GM08714 (cell line): ENCODE data around the gene ZNF678.
"Not testable (repeated sequence)": the region's sequence is repeated elsewhere in the genome, so short reads cannot be mapped to it uniquely, and the experiment has no call there.

ENCODE experiments used
- H3K4me3 ChIP-seq: fragments of 200-500 bp; sonication (Bioruptor generic); 2 replicates; pipeline ENCODE4 v1.5.1; 2014; ENCODE audit warnings: mild to moderate bottlenecking, low read length, inconsistent platforms
- ZNF274 ChIP-seq: IDR thresholded peaks from 2 replicates; pipeline ENCODE4 v1.6.1; 2012; ENCODE audit warnings: mild to moderate bottlenecking, low read depth, low read length

ZNF678 gene

GRCh38 chr1:227561241-227561907 is 2.0 kb upstream of the ZNF678 start:
- H3K4me3 ChIP-seq, result no peak overlapping the region
- no peak for TF ChIP-seq ZNF274

- no peak overlapping the region for H3K4me3 ChIP-seq
- no peak for TF ChIP-seq ZNF274
Observed at GRCh38 chr1:227562037-227562436, 1.3 kb upstream of the ZNF678 start.

DNA sequence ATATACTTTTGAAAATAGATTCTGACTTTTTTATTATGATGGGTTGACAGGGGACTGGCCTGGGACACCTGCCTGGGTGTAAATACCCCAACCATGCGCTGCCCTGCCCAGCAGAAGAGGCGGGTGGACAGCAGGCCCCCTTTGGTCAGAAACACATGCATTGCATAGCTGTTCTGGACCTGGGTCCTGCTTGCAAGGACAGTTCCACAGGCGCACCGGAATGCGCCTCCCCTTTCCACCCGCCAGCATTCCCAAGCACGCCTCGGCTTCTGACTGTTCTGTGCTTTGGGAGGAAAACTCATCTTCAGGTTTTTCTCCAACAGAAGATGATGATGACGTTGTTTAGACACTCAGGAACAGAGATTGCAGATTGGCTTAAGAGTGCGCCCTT is 428 bp upstream of the ZNF678 start:
- H3K4me3 ChIP-seq, result no peak overlapping the region; the same call in 1 of the 2 replicates
- no peak for TF ChIP-seq ZNF274

GRCh38 chr1:227567256-227567655 is 3.9 kb downstream of the ZNF678 start:
- TF ChIP-seq ZNF274, result no peak
- H3K4me3 ChIP-seq, result no peak overlapping the region

- no peak for TF ChIP-seq ZNF274
- H3K4me3 ChIP-seq, result no peak overlapping the region
Observed at GRCh38 chr1:227568593-227568992, 5.2 kb downstream of the ZNF678 start.

DNA sequence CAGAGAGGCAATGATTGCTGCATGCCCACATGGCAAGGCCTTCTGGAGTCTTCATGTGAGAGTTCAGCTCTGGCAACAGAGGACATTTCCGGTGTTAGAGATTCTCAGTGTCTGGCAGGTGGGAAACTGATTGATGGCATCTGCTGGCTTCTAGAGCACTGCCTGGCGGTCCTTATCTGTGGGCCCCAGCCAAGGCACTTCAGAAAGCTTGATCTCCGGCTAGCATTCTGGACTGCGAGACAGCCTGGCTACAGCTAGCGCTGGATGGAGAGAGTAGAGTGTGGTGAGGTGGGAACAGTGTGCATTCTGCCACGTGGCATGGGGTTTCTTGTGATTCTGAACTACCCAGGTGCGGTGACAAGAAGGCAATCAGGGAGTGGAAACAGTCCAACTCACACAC is 9.4 kb downstream of the ZNF678 start:
- no peak overlapping the region for H3K4me3 ChIP-seq
- no peak for TF ChIP-seq ZNF274

DNA sequence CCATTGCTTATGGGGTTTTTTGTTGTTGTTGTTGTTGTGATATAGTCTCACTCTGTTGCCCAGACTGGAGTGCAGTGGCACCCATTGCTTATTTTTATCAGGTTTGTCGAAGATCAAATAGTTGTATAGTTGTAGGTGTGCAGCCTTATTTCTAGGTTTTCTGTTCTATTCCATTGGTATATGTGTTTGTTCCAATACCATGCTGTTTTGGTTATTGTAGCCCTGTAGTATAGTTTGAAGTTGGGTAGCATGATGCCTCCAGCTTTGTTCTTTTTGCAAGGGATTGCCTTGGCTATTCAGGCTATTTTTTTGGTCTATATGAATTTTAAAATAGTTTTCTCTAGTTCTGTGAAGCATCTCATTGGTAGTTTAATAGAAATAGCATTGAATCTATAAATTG is 11.6 kb downstream of the ZNF678 start:
- no peak overlapping the region for H3K4me3 ChIP-seq
- TF ChIP-seq ZNF274, result no peak

- no peak overlapping the region for H3K4me3 ChIP-seq
- TF ChIP-seq ZNF274, result no peak
Observed at GRCh38 chr1:227576189-227576588, 12.8 kb downstream of the ZNF678 start.

DNA sequence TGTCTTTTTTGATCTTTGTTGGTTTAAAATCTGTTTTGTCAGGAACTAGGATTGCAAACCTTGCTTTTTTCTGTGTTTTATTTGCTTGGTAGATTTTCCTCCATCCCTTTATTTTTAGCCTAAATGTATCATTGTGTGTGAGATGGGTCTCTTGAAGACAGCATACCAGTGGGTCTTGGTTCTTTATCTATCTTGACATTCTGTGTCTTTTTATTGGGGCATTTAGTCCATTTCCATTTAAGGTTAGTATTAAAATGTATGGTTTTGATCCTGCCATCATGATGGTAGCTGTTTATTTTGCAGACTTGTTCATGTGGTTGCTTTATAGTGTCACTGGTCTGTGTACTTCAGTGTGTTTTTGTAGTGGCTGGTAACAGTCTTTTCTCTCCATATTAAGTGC is 14.1 kb downstream of the ZNF678 start:
- H3K4me3 ChIP-seq, result no peak overlapping the region
- no peak for TF ChIP-seq ZNF274

DNA sequence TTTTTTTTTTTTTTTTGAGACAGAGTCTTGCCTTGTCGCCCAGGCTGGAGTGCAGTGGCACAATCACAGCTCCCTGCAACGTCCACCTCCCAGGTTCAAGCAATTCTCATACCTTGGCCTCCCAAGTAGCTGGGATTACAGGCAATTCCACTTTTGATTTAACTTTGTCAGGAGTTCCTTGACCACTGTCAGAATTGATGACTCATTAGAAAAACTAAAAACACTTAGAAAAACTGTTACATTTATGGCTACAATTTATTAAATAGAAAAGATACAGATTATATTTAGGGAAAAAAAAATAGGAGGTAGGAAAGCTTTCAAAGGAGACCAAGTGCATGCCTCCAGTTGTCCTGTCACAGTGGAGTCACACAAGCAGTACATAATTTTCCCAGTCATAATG is 20.0 kb downstream of the ZNF678 start:
- H3K4me3 ChIP-seq, result no peak overlapping the region
- no peak for TF ChIP-seq ZNF274

DNA sequence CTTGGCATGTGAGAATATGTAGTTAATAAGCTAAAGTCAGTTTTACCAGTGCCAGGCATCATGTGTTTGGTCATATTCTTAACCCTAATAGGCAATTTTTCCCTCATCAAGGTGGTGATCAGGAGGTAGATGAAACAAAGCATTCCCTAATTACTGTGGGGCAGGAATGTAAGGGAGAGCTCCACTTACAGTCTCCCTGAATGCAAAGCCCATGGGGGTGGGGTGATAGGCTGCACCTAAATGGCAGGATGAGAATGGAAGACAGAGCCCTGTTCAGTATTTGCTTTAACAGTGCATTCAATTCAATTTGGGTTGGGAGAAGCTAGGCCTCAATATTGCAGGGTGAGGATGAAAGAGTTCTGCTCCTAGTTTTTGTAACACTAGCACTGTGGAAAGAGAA is 23.4 kb downstream of the ZNF678 start:
- TF ChIP-seq ZNF274, result no peak
- H3K4me3 ChIP-seq, result no peak overlapping the region

DNA sequence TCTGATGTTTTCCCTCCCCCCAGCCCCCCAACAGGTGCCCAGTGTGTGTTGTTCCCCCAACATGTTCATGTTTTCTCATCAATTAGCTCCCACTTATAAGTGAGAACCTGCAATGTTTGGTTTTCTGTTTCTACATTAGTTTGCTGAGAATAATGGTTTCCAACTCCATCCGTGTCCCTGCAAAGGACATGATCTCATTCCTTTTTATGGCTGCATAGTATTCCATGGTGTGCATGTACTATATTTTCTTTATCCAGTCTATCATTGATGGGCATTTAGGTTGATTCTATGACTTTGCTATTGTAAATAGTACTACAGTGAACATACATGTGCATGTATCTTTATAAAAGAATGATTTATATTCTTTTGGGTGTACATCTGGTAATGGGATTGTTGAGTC is 24.6 kb downstream of the ZNF678 start:
- no peak overlapping the region for H3K4me3 ChIP-seq
- TF ChIP-seq ZNF274, result no peak

DNA sequence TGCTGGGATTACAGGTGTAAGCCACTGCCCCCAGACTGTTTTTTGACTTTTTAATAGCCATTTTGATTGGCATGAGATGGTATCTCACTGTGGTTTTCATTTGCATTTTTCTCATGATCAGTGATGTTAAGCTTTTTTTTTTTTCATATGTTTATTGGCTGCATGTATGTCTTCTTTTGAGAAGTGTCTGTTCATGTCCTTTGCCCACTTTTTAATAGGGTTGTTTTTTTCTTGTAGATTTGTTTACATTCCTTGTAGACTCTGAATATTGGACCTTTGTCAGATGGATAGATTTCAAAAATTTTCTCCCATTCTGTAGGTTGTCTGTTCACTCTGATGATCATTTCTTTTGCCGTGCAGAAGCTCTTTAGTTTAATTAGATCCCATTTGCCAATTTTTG is 25.4 kb downstream of the ZNF678 start:
- not testable (repeated sequence) for H3K4me3 ChIP-seq

- H3K4me3 ChIP-seq, result not testable (repeated sequence)
Observed at GRCh38 chr1:227589777-227590176, 26.4 kb downstream of the ZNF678 start.

DNA sequence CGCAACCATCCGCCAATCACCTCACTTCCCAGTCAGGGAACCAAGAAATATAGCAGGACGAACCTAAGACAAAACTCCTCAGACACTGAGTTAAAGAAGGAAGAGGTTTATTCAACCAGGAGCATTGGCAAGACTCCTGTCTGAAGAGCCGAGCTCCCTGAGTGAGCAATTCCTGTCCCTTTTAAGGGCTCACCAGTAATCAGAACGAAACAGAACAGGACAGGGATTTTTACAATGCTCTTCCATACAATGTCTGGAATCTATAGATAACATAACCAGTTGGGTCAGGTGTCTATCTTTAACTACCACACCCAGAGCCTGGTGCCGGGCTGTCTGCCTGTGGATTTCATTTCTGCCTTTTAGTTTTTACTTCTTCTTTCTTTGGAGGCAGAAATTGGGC is 32.9 kb downstream of the ZNF678 start:
- H3K4me3 ChIP-seq, result not testable (repeated sequence)

- no peak for TF ChIP-seq ZNF274
- H3K4me3 ChIP-seq, result no peak overlapping the region
Observed at GRCh38 chr1:227603327-227603726, 40.0 kb downstream of the ZNF678 start.
